Activated T-helper 1 cell treated with anti-CD3 and anti-CD28 coated beads, Interleukin-12 subunit alpha, Interleukin-12 subunit beta, Interleukin-2, Interleukin-4 antibody, amounts not matched to agents 30 ng/mL and 10 ng/mL and 1 ng/mL, durations not matched to agents 14 hours and 24 hours and 36 hours (primary cell): Measurements from ENCODE around the gene CDH4. TPM values are rescaled to one million over a fixed set of nuclear protein-coding genes. Genes with fewer than 3 reads are reported as not detected.

ENCODE experiments used
- DNase-seq: peaks from one replicate; pipeline ENCODE4 v3.0.0; 2021; ENCODE audit warnings: low spot score
- H3K27ac Mint-ChIP-seq: one replicate; pipeline ENCODE4 v1.8.0; 2021; ENCODE audit warnings: mild to moderate bottlenecking, mixed read lengths
- H3K27me3 Mint-ChIP-seq: one replicate; pipeline ENCODE4 v1.8.0; 2022; ENCODE audit warnings: mild to moderate bottlenecking, moderate library complexity, mixed read lengths; ENCODE audit not compliant: insufficient read depth
- H3K36me3 Mint-ChIP-seq: one replicate; pipeline ENCODE4 v1.8.0; 2021; ENCODE audit warnings: low read depth, mixed read lengths
- H3K4me1 Mint-ChIP-seq: one replicate; pipeline ENCODE4 v1.8.0; 2021; ENCODE audit warnings: low read depth, mixed read lengths
- H3K4me3 Mint-ChIP-seq: one replicate; pipeline ENCODE4 v1.8.0; 2021; ENCODE audit warnings: mild to moderate bottlenecking, moderate library complexity, mixed read lengths
- H3K9me3 Mint-ChIP-seq: one replicate; pipeline ENCODE4 v1.8.0; 2021; ENCODE audit warnings: mixed read lengths
- intact Hi-C: fragments of 100-400 bp; cut with micrococcal nuclease; formaldehyde crosslinking; loops from one replicate; pipeline ENCODE4 v1.15.1; 2024
- total RNA-seq: library from RNA; stranded (reverse); gene quantifications from 2 replicates; pipeline ENCODE4 v1.2.3, GENCODE V29; 2022

The CDH4 gene
- total RNA-seq, 1 donor from 2014 or later: not detected

GRCh38 chr20:61515922-61516321, 263.9 kb downstream of the CDH4 start:
- Mint-ChIP-seq H3K36me3 (no peaks in the 10 kb centered on the region), H3K27ac (no peak overlapping the region), H3K27me3 (no peaks in the 10 kb centered on the region), H3K4me3 (no peak overlapping the region), H3K4me1 (no peaks in the 10 kb centered on the region), H3K9me3 (no peaks in the 10 kb centered on the region)
- intact Hi-C loops: no loop called here
- DNase-seq: no peak

GRCh38 chr20:61516346-61517208, 264.5 kb downstream of the CDH4 start:
- Mint-ChIP-seq H3K27me3 (no peaks in the 10 kb centered on the region), H3K9me3 (no peaks in the 10 kb centered on the region), H3K4me1 (no peaks in the 10 kb centered on the region), H3K27ac (no peak overlapping the region), H3K4me3 (no peak overlapping the region), H3K36me3 (no peaks in the 10 kb centered on the region)
- intact Hi-C loops: no loop called here
- no peak for DNase-seq

GRCh38 chr20:61517419-61517818, 265.4 kb downstream of the CDH4 start:
- DNase-seq: no peak
- no peak overlapping the region for H3K4me3 Mint-ChIP-seq
- H3K36me3 Mint-ChIP-seq: no peaks in the 10 kb centered on the region
- H3K9me3 Mint-ChIP-seq: no peaks in the 10 kb centered on the region
- H3K4me1 Mint-ChIP-seq: no peaks in the 10 kb centered on the region
- intact Hi-C loops: no loop called here
- H3K27ac Mint-ChIP-seq: no peak overlapping the region
- H3K27me3 Mint-ChIP-seq: no peaks in the 10 kb centered on the region

- Mint-ChIP-seq H3K27me3 (no peaks in the 10 kb centered on the region), H3K36me3 (no peaks in the 10 kb centered on the region), H3K9me3 (no peaks in the 10 kb centered on the region), H3K4me1 (no peaks in the 10 kb centered on the region), H3K27ac (no peak overlapping the region), H3K4me3 (no peak overlapping the region)
- DNase-seq: no peak
- intact Hi-C loops: no loop called here
These were observed 266.4 kb downstream of the CDH4 start for GRCh38 chr20:61518424-61518951.

GRCh38 chr20:61519488-61519887, 267.4 kb downstream of the CDH4 start:
- no peaks in the 10 kb centered on the region for H3K27me3 Mint-ChIP-seq

GRCh38 chr20:61520076-61520892, 268.2 kb downstream of the CDH4 start:
- Mint-ChIP-seq H3K4me1 (no peaks in the 10 kb centered on the region), H3K27ac (no peak overlapping the region), H3K4me3 (no peak overlapping the region), H3K36me3 (no peaks in the 10 kb centered on the region), H3K9me3 (no peaks in the 10 kb centered on the region), H3K27me3 (no peaks in the 10 kb centered on the region)
- DNase-seq: no peak
- intact Hi-C loops: no loop called here

More at GRCh38 chr20:61519488-61519887, 267.4 kb downstream of the CDH4 start:
- Mint-ChIP-seq H3K27ac (no peak overlapping the region), H3K4me1 (no peaks in the 10 kb centered on the region), H3K4me3 (no peak overlapping the region), H3K9me3 (no peaks in the 10 kb centered on the region), H3K36me3 (no peaks in the 10 kb centered on the region)
- intact Hi-C loops: no loop called here
- DNase-seq: no peak

- H3K4me1 Mint-ChIP-seq: no peaks in the 10 kb centered on the region
- DNase-seq: no peak
- H3K36me3 Mint-ChIP-seq: no peaks in the 10 kb centered on the region
- H3K27me3 Mint-ChIP-seq: no peaks in the 10 kb centered on the region
- H3K27ac Mint-ChIP-seq: no peak overlapping the region
- intact Hi-C loops: no loop called here
- H3K9me3 Mint-ChIP-seq: no peaks in the 10 kb centered on the region
- H3K4me3 Mint-ChIP-seq: no peak overlapping the region
These were observed 268.9 kb downstream of the CDH4 start for GRCh38 chr20:61520893-61521460.

GRCh38 chr20:61521687-61522420, 269.8 kb downstream of the CDH4 start:
- no peaks in the 10 kb centered on the region for H3K27me3 Mint-ChIP-seq
- H3K4me1 Mint-ChIP-seq: no peaks in the 10 kb centered on the region
- H3K36me3 Mint-ChIP-seq: no peaks in the 10 kb centered on the region
- no peak overlapping the region for H3K4me3 Mint-ChIP-seq
- H3K27ac Mint-ChIP-seq: no peak overlapping the region
- H3K9me3 Mint-ChIP-seq: no peaks in the 10 kb centered on the region
- intact Hi-C loops: no loop called here
- no peak for DNase-seq

- no peak for DNase-seq
- intact Hi-C loops: no loop called here
- Mint-ChIP-seq H3K4me1 (no peaks in the 10 kb centered on the region), H3K27me3 (no peaks in the 10 kb centered on the region), H3K27ac (no peak overlapping the region), H3K36me3 (no peaks in the 10 kb centered on the region), H3K4me3 (no peak overlapping the region), H3K9me3 (no peaks in the 10 kb centered on the region)
These were observed 270.5 kb downstream of the CDH4 start for GRCh38 chr20:61522498-61523090.

- intact Hi-C loops: no loop called here
- no peak for DNase-seq
- no peak overlapping the region for H3K27ac Mint-ChIP-seq
These were observed 271.1 kb downstream of the CDH4 start for GRCh38 chr20:61523145-61523544.

GRCh38 chr20:61524951-61525666, 273.0 kb downstream of the CDH4 start:
- H3K4me3 Mint-ChIP-seq: no peak overlapping the region
- H3K9me3 Mint-ChIP-seq: no peaks in the 10 kb centered on the region
- H3K4me1 Mint-ChIP-seq: no peaks in the 10 kb centered on the region
- H3K36me3 Mint-ChIP-seq: no peaks in the 10 kb centered on the region
- no peaks in the 10 kb centered on the region for H3K27me3 Mint-ChIP-seq
- DNase-seq: no peak
- H3K27ac Mint-ChIP-seq: no peak overlapping the region
- intact Hi-C loops: no loop called here

More at GRCh38 chr20:61523145-61523544, 271.1 kb downstream of the CDH4 start:
- Mint-ChIP-seq H3K4me3 (no peak overlapping the region), H3K36me3 (no peaks in the 10 kb centered on the region), H3K9me3 (no peaks in the 10 kb centered on the region), H3K27me3 (no peaks in the 10 kb centered on the region), H3K4me1 (no peaks in the 10 kb centered on the region)
